H9 (cell line): ENCODE results near the gene OPTN. TPM values are rescaled to one million over a fixed set of nuclear protein-coding genes. Genes with fewer than 3 reads are reported as not detected.
A peak's percentile ranks its signal among the peaks of the same experiment; 100 is the strongest.

ENCODE experiments used
- DNase-seq: peaks from one replicate; pipeline ENCODE4 v3.0.0-alpha.2; 2017
- H2AFZ ChIP-seq: one replicate; pipeline ENCODE4 v1.6.1; 2013; ENCODE audit warnings: mild to moderate bottlenecking, low read length, control low read depth, moderate library complexity
- H2AK5ac ChIP-seq: 2 replicates; pipeline ENCODE4 v1.6.1; 2013; ENCODE audit warnings: low read length, control low read depth, mixed read lengths; ENCODE audit not compliant: insufficient read length
- H2BK120ac ChIP-seq: one replicate; pipeline ENCODE4 v1.6.1; 2013; ENCODE audit warnings: low read depth, mild to moderate bottlenecking, low read length, control low read depth, inconsistent platforms; ENCODE audit not compliant: poor library complexity, severe bottlenecking
- H2BK12ac ChIP-seq: 2 replicates; pipeline ENCODE4 v1.6.1; 2013; ENCODE audit warnings: low read length, control low read depth, mixed read lengths, low read depth; ENCODE audit not compliant: insufficient read length
- H2BK15ac ChIP-seq: 2 replicates; pipeline ENCODE4 v1.6.1; 2013; ENCODE audit warnings: low read depth, low read length, control low read depth
- H2BK20ac ChIP-seq: one replicate; pipeline ENCODE4 v1.6.1; 2013; ENCODE audit warnings: low read depth, mild to moderate bottlenecking, low read length, control low read depth, inconsistent platforms; ENCODE audit not compliant: poor library complexity, severe bottlenecking
- H2BK5ac ChIP-seq: 2 replicates; pipeline ENCODE4 v1.6.1; 2013; ENCODE audit warnings: low read length, control low read depth, mixed read lengths; ENCODE audit not compliant: insufficient read length
- H3K14ac ChIP-seq: 2 replicates; pipeline ENCODE4 v1.6.1; 2013; ENCODE audit warnings: low read length, control low read depth; ENCODE audit not compliant: insufficient read depth
- H3K18ac ChIP-seq: 2 replicates; pipeline ENCODE4 v1.6.1; 2013; ENCODE audit warnings: low read depth, mild to moderate bottlenecking, mixed read lengths, low read length, control low read depth; ENCODE audit not compliant: insufficient read length
- H3K23ac ChIP-seq: 2 replicates; pipeline ENCODE4 v1.6.1; 2013; ENCODE audit warnings: low read length, control low read depth, mixed read lengths, low read depth; ENCODE audit not compliant: insufficient read length
- H3K23me2 ChIP-seq: 2 replicates; pipeline ENCODE4 v1.6.1; 2013; ENCODE audit warnings: low read depth, mild to moderate bottlenecking, mixed read lengths, low read length, control low read depth; ENCODE audit not compliant: insufficient read length, poor library complexity, severe bottlenecking
- H3K27ac ChIP-seq: 2 replicates; pipeline ENCODE4 v1.5.1; 2013; ENCODE audit warnings: low read length, control low read depth, mixed read lengths, low read depth; ENCODE audit not compliant: insufficient read length
- H3K27me3 ChIP-seq: 2 replicates; pipeline ENCODE4 v1.6.1; 2013; ENCODE audit warnings: low read length, control low read depth, inconsistent platforms; ENCODE audit not compliant: insufficient read depth
- H3K4ac ChIP-seq: 2 replicates; pipeline ENCODE4 v1.6.1; 2013; ENCODE audit warnings: low read depth, mild to moderate bottlenecking, control low read depth, inconsistent platforms, low read length, moderate library complexity
- H3K4me1 ChIP-seq: 2 replicates; pipeline ENCODE4 v1.6.1; 2013; ENCODE audit warnings: low read length, control low read depth, inconsistent platforms; ENCODE audit not compliant: insufficient read depth
- H3K4me2 ChIP-seq: 2 replicates; pipeline ENCODE4 v1.6.1; 2013; ENCODE audit warnings: low read length, control low read depth, mixed read lengths; ENCODE audit not compliant: insufficient read length, insufficient read depth
- H3K56ac ChIP-seq: 2 replicates; pipeline ENCODE4 v1.6.1; 2013; ENCODE audit warnings: low read depth, mild to moderate bottlenecking, mixed read lengths, low read length, control low read depth; ENCODE audit not compliant: insufficient read length
- H3K79me1 ChIP-seq: 2 replicates; pipeline ENCODE4 v1.6.1; 2013; ENCODE audit warnings: low read depth, mild to moderate bottlenecking, moderate library complexity, low read length, control low read depth, inconsistent platforms; ENCODE audit not compliant: insufficient read depth, poor library complexity, severe bottlenecking
- H3K79me2 ChIP-seq: 2 replicates; pipeline ENCODE4 v1.6.1; 2013; ENCODE audit warnings: low read length, control low read depth, inconsistent platforms; ENCODE audit not compliant: insufficient read depth
- H3K9ac ChIP-seq: 2 replicates; pipeline ENCODE4 v1.6.1; 2013; ENCODE audit warnings: low read length, control low read depth, mixed read lengths; ENCODE audit not compliant: insufficient read length; ENCODE audit errors: extremely low read depth
- H3K9me3 ChIP-seq: one replicate; pipeline ENCODE4 v1.6.1; 2013; ENCODE audit warnings: low read depth, low read length, inconsistent platforms; ENCODE audit not compliant: control insufficient read depth
- H3T11ph ChIP-seq: one replicate; pipeline ENCODE4 v1.6.1; 2013; ENCODE audit warnings: mild to moderate bottlenecking, low read length, control low read depth, inconsistent platforms
- H4K20me1 ChIP-seq: one replicate; pipeline ENCODE4 v1.6.1; 2013; ENCODE audit not compliant: control insufficient read depth, insufficient read length, insufficient read depth
- H4K5ac ChIP-seq: 2 replicates; pipeline ENCODE4 v1.6.1; 2013; ENCODE audit warnings: low read depth, mild to moderate bottlenecking, mixed read lengths, low read length, control low read depth; ENCODE audit not compliant: insufficient read length
- H4K8ac ChIP-seq: replicated peaks from 2 replicates; pipeline ENCODE4 v1.6.1; 2013; ENCODE audit warnings: low read length, control low read depth, mixed read lengths, low read depth; ENCODE audit not compliant: insufficient read length
- H4K91ac ChIP-seq: 2 replicates; pipeline ENCODE4 v1.6.1; 2013; ENCODE audit warnings: low read depth, mild to moderate bottlenecking, moderate library complexity, mixed read lengths, low read length, control low read depth; ENCODE audit not compliant: insufficient read length
- H3K27ac Mint-ChIP-seq, 3 experiments: 2 replicates in 2 of 3; 3 replicates in 1 of 3; pipeline ENCODE4 v1.8.0; 2020 to 2021; ENCODE audit warnings: mixed read lengths in 3 of 3, mild to moderate bottlenecking in 1 of 3, moderate library complexity in 1 of 3
- H3K27me3 Mint-ChIP-seq: 2 replicates; pipeline ENCODE4 v1.8.0; 2021; ENCODE audit warnings: low read depth, mild to moderate bottlenecking, moderate library complexity, mixed read lengths
- H3K36me3 Mint-ChIP-seq, 3 experiments: 2 replicates in 2 of 3; 3 replicates in 1 of 3; pipeline ENCODE4 v1.8.0; 2020 to 2021; ENCODE audit warnings: low read depth in 3 of 3, mixed read lengths in 3 of 3; ENCODE audit not compliant: insufficient read depth in 1 of 3
- H3K4me1 Mint-ChIP-seq, 2 experiments: 2 replicates each; pipeline ENCODE4 v1.8.0; 2020; ENCODE audit warnings: mixed read lengths in 2 of 2
- H3K4me3 Mint-ChIP-seq, 2 experiments: 2 replicates in 1 of 2; 3 replicates in 1 of 2; pipeline ENCODE4 v1.8.0; 2020 to 2021; ENCODE audit warnings: mild to moderate bottlenecking in 2 of 2, mixed read lengths in 2 of 2, moderate library complexity in 1 of 2
- H3K9me3 Mint-ChIP-seq, 2 experiments: 2 replicates in 1 of 2; 3 replicates in 1 of 2; pipeline ENCODE4 v1.8.0; 2020; ENCODE audit warnings: mild to moderate bottlenecking in 2 of 2, mixed read lengths in 2 of 2, moderate library complexity in 1 of 2
- WGBS: extraction: QIAGEN DNeasy Blood & Tissue Kit; methylation state at CpG from one replicate; pipeline ENCODE4 v1.1.7; 2013; ENCODE audit warnings: missing lambda C conversion rate, low lambda C conversion rate, mixed read lengths; ENCODE audit not compliant: insufficient read length; ENCODE audit errors: extremely low coverage; 5-methylcytosine and 5-hydroxymethylcytosine counted together
- total RNA-seq: library from RNA; stranded (reverse); gene quantifications from 2 replicates; pipeline ENCODE4 v1.2.1, GENCODE V29; 2021
- TF ChIP-seq, protein P1 (sequence below): fragments of 200-600 bp; sonication (generic); conservative IDR thresholded peaks from 3 replicates; pipeline ENCODE4 v1.8.0; 2021; ENCODE audit warnings: antibody characterized with exemption, mild to moderate bottlenecking

Gene OPTN
- total RNA-seq, 1 experiment from 2014 or later = 16.1 TPM

GRCh38 chr10:13118784-13119410, 18.9 kb downstream of the OPTN start:
- no peaks in the 10 kb centered on the region; the same call in 1 of the 2 replicates for H3K4me1 ChIP-seq
- no peak overlapping the region for H3K23ac ChIP-seq
- H3K79me1 ChIP-seq = no peaks in the 10 kb centered on the region
- no peak overlapping the region for H2BK20ac ChIP-seq
- no peak overlapping the region for H3K9ac ChIP-seq
- no peak for DNase-seq
- H3K18ac ChIP-seq = no peak overlapping the region
- Mint-ChIP-seq H3K27ac (peak overlapping the region in 1 of 3 experiments; percentile 0; a peak in 1 of 7 replicates), H3K27me3 (no peaks in the 10 kb centered on the region), H3K36me3 (peaks cover 3 to 36% (median 21%) of the 10 kb centered on the region in 3 experiments; a peak in 5 of 7 replicates), H3K4me3 (no peak overlapping the region), H3K4me1 (peaks cover 8 to 13% of the 10 kb centered on the region in 2 experiments), H3K9me3 (no peaks in the 10 kb centered on the region)
- no peak overlapping the region for H2AFZ ChIP-seq
- no peak overlapping the region for H4K91ac ChIP-seq
- H2AK5ac ChIP-seq = no peak overlapping the region
- no peak overlapping the region for H3T11ph ChIP-seq
- H4K20me1 ChIP-seq = no peaks in the 10 kb centered on the region
- H2BK15ac ChIP-seq = no peak overlapping the region
- H2BK5ac ChIP-seq = no peak overlapping the region
- no peak overlapping the region for H4K8ac ChIP-seq
- no peak overlapping the region for H3K27ac ChIP-seq
- H3K4ac ChIP-seq = no peak overlapping the region
- H3K56ac ChIP-seq = no peak overlapping the region
- no peak overlapping the region for H4K5ac ChIP-seq
- no peaks in the 10 kb centered on the region for H3K79me2 ChIP-seq
- no peaks in the 10 kb centered on the region for H3K9me3 ChIP-seq
- no peak overlapping the region for H2BK120ac ChIP-seq
- no peak overlapping the region for H3K4me2 ChIP-seq
- no peak overlapping the region for H2BK12ac ChIP-seq
- no peak overlapping the region for H3K14ac ChIP-seq
- WGBS = no CpG with 5 or more reads among the region's 3 CpGs
- H3K23me2 ChIP-seq = no peaks in the 10 kb centered on the region
- no peaks in the 10 kb centered on the region for H3K27me3 ChIP-seq
- TF ChIP-seq, protein P1, sequence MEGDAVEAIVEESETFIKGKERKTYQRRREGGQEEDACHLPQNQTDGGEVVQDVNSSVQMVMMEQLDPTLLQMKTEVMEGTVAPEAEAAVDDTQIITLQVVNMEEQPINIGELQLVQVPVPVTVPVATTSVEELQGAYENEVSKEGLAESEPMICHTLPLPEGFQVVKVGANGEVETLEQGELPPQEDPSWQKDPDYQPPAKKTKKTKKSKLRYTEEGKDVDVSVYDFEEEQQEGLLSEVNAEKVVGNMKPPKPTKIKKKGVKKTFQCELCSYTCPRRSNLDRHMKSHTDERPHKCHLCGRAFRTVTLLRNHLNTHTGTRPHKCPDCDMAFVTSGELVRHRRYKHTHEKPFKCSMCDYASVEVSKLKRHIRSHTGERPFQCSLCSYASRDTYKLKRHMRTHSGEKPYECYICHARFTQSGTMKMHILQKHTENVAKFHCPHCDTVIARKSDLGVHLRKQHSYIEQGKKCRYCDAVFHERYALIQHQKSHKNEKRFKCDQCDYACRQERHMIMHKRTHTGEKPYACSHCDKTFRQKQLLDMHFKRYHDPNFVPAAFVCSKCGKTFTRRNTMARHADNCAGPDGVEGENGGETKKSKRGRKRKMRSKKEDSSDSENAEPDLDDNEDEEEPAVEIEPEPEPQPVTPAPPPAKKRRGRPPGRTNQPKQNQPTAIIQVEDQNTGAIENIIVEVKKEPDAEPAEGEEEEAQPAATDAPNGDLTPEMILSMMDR = no peak
